Lower leg skin (tissue), 3 donors: ENCODE results near the gene CERS4.

Experiments used
- CTCF ChIP-seq, 3 donors: fragments of 450-650 bp; IDR thresholded peaks; one replicate each; pipeline ENCODE4 v1.5.1; 2016; ENCODE audit warnings: antibody characterized with exemption in 3 of 3, mild to moderate bottlenecking in 3 of 3, moderate library complexity in 2 of 3
- POLR2A ChIP-seq, 2 donors: fragments of 450-650 bp; IDR thresholded peaks; one replicate each; pipeline ENCODE4 v1.6.1; 2016 to 2017; ENCODE audit warnings: antibody characterized with exemption in 2 of 2, mild to moderate bottlenecking in 1 of 2, moderate library complexity in 1 of 2

- TF ChIP-seq CTCF (IDR thresholded peaks at IDR 0.05), result no peak
- TF ChIP-seq POLR2A (IDR thresholded peaks at IDR 0.05), result no peak
Observed at GRCh38 chr19:8237026-8237425, 27.9 kb downstream of the CERS4 start.
